ENCODE data around the gene CSMD2.
"Not testable (repeated sequence)": the region's sequence is repeated elsewhere in the genome, so short reads cannot be mapped to it uniquely, and the experiment has no call there.

CSMD2 gene

GRCh38 chr1:34100332-34100731, 64.7 kb downstream of the CSMD2 start:
- no peak for DNase-seq

- DNase-seq = not testable (repeated sequence)
These were observed 72.6 kb downstream of the CSMD2 start for GRCh38 chr1:34092399-34092798.

DNA sequence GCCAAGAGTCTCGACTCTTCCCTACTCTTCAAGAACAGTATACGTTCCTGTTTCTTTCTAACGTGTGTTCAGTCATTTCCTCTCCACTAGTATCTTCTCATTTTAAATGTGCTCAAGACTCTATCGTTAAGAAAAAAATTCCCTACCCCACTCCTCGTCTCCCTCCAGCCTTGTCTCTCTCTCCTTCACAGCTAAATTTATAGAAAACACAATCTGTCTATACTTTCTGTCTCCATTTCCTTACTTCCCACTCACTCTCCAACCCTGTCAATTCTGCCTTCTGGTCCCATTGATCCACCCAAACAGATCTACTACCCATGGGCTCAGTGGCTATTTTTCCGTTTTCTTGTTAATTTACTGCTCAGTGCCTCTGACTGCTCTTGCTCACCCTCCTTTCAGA, 75.3 kb downstream of the CSMD2 start:
- DNase-seq = no peak

DNA sequence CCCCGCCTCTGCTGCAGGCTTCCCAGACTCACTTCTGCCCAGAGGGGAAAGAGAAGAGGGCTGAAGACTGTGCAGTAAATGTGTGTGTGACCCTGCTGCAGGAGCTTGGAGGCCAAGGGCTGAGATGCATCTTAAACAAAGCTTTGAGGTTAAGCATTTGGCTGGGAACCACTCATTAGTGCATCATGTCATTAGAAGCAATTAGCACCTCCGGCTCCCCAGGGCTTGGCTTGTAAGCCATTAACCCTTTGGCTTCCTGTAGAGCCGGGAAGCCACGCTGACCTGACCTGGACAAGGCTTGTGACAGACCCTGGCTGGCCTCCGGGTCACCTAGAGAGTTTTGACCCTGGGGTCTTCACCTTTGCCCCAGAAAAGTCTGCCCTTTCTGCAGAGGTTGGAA, 77.0 kb downstream of the CSMD2 start:
- no peak for DNase-seq

DNA sequence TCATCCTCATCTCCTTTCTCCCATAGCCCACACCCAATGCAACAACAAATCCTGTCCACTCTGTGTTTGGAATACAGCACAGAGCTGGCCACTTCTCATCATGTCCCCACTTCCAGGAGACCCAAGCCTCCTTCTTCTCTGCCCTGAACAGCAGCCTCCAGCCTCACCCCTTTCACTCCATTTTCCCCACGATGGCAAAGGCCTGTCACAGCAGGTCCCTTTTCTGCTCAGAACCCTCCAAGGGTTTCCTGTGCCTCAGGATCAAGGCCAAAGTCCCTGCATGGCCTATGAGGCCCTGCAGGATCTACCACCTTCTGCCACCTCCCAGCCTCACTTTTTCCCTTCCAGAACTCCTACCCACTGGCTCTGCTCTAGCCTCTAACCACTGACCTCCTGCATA, 78.5 kb downstream of the CSMD2 start:
- DNase-seq = no peak

GRCh38 chr1:34083974-34084373, 81.1 kb downstream of the CSMD2 start:
- DNase-seq = no peak

- DNase-seq = not testable (repeated sequence)
These were observed 82.9 kb downstream of the CSMD2 start for GRCh38 chr1:34082085-34082670.

- no peak for DNase-seq
These were observed 86.6 kb downstream of the CSMD2 start for GRCh38 chr1:34078383-34078782.

DNA sequence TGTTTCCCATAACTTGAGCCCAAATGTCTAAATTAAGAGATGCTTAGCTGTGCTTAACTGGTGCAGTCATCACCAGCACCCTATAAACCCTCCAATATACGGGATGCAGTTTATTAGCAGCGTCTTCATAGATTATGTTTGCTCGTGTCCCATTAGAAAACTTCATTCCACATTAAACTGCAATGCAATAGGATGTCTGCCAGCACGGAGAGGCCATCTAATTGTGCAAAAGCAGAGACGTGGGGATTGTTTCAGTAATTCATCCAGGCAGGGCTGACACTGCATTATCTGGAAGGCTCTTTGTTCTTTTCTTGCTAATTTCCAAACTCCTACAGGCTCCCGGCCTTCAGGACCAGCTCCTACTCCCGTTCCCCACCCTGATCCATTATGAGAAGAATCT, 89.5 kb downstream of the CSMD2 start:
- no peak for DNase-seq

- no peak for DNase-seq
These were observed 91.9 kb downstream of the CSMD2 start for GRCh38 chr1:34073028-34073695.

DNA sequence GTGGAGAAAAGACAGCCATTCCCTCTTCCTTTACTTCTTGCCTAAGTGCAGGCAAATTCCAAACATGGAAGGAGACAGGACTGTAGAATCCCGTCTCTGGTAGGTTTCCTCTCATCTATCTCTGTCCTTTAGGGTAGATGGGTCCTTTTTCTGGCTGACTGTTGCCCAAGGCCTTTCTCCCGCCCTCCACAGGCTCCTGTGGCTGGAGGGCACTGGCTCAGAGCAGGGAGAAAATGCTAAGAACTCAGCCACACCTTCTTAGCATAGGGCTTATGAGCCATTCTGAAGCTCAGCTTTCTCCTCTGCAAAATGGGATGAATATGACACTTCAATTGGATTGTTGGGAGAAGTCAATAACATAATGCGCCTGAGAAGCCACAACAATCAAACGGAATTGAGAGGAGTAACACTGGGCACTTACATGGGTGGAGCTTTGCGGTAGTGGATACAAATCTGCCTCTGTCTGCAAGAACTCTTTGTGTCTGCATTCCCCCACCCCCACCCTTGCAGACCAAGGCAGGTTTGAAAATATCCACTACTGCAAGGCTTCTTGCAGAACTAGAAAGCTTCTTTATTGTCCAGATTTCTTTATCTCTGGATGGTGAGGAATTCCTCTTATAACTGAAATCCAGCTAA, 94.7 kb downstream of the CSMD2 start:
- no peak for DNase-seq

- no peak for DNase-seq
These were observed 97.9 kb downstream of the CSMD2 start for GRCh38 chr1:34066981-34067603.

DNA sequence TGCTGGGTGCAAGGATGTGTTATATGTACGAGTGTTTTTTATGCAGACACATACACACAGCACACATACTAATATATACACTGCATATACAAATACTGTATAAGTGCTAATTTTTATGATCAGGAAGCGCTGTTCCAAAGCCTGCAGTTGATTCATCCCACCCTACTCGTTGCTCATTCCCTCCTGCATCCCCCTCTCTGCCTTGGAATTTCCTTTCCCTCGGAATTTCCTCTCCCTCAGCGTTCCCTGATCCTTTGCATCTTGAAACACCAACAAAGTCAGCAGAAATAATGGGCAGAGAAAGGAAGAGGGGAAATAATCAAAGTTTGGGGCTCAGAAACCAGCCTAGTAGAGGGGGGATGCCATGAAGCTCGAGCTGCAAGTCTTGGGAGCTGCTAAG, 98.9 kb downstream of the CSMD2 start:
- no peak for DNase-seq

DNA sequence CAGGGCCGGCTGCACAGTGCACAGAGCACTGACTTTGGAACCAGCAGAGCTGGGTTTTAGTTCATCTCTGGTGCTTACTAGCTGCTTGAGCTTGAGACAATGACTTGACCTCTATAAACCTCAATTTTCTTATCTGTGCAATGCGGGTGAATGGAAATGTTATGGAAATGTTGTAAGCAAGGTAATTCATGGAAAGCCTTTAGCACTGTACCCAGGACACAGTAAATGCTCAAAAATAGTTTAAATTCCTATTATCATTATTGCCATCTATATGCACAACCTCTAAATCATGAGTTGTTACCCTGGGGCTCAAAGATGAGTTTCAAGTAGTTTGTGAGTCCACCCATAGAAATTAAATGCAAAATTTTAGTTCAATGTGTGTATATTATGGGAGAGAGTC, 99.5 kb downstream of the CSMD2 start:
- DNase-seq = no peak

GRCh38 chr1:34060901-34061415, 104.1 kb downstream of the CSMD2 start:
- no peak for DNase-seq

DNA sequence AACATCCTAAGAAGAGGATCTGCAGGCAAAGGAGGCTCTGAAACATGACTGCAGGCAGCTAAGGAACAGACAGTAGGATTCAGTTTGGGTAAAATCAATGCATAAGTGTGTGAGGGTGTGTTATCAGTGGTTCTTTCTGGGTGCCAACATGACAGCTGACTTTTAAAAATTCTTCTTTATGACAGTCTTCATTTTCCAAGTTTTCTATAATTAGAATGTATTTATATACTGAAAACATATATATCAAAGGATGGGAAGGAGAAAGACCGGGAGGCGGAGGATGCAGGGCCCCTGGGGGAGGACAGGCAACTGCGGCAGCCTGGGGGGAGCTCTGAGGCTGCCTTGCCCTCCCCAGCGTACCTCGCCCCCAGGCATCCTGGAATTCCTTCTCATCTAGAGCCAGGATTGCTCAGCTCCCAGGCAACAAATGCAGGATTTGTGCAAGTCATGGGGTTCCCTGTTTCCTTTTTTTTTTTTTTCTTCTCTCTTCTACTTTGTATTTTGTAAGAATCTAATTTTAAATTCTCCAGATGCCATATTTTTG, 104.8 kb downstream of the CSMD2 start:
- DNase-seq = no peak

DNA sequence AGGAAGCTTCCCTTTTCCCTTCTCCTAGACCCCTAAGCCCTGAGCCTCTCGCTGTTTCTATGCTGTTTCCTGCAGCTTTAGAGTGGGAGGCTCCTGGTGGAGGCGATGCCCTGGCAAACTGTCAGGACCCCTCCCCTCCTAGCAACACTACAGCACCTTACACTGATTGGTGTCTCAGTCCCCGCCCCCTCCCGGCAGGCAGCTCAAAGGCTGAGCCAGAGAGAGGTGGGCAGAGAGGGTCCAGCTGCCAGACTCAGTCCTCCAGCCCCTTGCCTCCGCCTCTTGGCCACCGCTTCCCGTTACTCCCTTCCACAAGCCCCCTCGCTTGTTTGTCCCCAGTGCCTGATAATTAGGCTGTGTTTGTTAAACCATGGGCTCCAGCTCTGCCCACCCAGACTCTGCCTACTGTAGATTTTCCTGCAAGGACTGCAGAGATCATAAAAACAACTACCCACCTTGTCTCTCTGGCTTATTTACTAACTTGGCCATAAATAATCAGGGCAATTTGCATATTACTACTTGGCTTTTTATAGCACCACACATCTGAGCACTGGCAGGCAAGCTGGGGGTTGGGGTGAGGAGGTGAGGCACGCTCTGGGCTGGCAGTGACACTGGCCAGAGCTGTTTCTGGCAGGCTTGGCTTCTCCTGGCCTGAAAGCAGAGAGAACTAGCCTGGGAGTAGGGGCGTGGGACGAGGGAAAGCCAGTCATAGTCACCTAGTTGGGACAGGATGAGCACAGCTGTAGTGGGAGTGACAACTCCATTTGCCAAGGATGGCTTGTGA, 107.5 kb downstream of the CSMD2 start:
- no peak for DNase-seq

DNA sequence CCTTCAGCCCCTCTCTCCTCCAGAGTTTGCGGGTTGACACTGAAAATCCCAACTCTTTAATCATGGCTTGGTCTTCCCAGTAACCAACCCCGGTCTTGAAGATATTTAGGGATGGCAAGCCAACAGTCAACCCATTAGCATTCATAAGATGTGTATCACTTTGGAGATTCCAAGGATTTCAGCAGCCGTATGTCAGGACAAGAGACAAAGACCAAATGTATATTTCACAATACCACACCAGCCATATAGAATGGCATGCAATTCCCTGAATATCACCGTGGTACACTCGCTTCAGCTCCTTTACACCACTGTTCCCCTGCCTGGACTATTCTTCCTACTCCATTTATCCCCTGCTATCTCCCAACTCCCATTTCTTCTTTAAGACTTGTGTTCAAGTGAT, 109.2 kb downstream of the CSMD2 start:
- no peak for DNase-seq

- DNase-seq = no peak
These were observed 110.1 kb downstream of the CSMD2 start for GRCh38 chr1:34054920-34055319.

DNA sequence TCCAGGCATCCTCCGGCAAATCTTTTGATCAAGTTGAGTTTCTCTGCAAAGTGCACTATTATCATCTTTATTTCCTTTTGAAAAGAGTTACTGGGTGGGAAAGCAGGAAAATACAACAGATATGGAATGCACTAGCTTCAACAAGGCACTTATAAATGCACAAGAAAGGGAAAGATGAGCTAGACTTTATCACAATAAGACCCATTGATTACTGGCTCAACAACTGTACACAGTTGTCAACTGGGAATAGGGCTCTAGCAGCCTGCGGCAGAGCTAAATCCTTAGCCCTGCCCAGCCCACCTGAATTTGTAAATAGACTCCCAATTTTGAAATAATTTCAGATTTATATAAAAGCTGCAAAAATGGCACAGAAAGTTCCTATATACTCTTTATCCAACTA, 111.4 kb downstream of the CSMD2 start:
- DNase-seq = no peak

DNA sequence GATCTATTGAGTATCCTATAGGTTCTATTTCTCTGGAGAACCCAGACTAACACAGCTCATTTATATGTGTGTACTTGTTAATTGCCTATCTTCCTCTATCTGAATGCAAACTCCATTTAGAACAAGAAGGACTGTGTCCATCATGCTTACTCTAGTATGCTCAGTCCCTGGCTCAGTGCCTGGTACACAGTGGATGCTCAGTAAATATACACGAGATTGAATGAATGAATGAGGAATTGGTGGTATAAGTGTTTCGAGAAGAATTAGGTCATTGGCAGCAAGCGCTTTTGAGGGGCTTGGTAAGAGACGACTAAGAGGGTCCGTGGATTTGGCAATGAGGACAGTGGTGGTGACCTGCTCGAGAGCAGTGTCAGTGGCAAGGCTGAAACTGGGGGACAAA, 112.5 kb downstream of the CSMD2 start:
- no peak for DNase-seq

DNA sequence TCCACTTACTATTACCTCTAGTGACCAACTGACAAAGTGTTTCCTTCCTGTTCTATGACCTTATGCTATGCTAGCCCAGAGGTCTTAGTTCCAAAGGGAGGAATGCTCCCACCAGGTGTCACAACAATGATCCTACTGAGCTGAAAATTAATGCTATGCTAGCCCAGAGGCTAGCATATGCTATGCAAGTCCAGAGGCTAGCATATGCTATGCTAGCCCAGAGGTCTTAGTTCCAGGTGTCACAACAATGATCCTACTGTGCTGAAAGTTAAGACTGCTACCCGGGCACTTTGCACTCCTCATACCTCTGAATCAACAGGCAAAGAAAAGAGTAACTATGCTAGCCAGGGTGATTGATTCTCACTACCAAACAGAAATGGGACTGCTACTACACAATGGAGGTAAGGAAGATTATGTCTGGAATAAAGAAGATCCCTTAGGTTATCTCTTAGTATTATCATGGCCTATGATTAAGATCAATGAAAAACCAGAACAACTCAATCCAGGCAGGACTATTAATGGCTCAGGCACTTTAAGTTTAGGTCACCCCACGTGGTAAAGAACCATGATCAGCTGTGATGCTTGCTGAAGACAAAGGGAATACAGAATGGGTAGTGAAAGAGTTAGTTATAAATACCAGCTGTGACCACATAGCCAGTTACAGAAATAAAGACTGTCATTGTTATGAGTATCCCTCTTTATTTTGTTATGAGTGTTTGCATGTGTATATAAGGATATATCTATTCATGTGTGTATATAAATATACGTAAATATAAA, 114.1 kb downstream of the CSMD2 start:
- DNase-seq = no peak
